ENCODE data around the gene ANKS1A.
"Not testable (repeated sequence)": the region's sequence is repeated elsewhere in the genome, so short reads cannot be mapped to it uniquely, and the experiment has no call there.

ANKS1A gene

GRCh38 chr6:35085359-35086281, 196.6 kb downstream of the ANKS1A start:
- DNase-seq (ENCODE audit: low spot score): peak; percentile 15

DNA sequence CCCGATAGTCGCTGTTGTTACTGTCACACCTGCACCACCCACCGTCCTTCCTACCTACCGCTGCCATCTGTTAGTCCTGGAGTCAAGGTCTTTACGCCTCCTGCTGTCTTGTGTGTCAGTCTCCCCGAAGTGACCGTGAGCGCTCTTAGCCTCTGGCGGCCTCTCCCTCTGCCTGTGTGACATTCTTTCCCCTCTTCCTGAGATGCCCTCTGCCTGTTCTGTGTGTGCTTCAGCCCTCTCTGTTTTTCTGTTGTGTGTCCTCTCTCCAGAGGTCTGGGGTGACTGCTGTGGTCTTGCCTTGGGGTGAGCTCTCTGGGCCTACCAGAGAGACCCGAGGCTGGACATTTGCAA, 197.2 kb downstream of the ANKS1A start:
- DNase-seq (ENCODE audit: low spot score): no peak

DNA sequence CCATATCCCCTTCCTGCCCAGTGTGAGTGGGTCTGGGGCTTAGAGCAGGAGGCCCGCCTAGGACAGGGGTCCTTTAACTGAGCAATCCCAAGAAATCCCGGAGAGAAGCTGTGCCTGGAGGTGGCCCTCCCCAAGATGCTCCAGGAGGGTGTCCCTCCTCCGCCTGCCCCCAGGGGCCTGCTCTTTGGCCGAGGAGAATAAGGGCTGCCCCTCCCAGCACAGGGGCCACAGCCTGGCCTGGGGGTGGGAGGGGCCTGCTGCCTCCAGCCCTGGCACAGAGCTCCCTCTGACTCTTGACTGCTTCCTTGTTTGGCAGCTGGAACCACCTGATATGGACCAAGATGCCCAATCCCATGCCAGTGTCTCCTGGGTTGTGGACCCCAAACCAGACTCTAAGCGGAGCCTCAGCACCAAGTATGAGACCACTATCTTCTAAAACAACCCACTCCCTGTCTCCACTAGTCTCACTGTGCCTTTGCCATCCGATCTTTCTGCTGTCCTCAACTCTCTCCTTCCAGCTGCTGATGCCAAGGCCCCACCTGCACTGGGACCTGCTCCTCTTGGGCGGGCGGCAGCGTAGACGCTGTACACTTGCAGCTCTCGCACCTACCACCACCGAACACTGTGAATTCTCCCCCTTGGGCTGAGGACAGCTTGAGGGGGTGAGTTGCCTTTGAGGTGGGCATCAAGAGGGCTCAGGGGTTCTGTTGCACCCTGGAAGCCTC, 197.7 kb downstream of the ANKS1A start:
- DNase-seq (ENCODE audit: low spot score): no peak

- DNase-seq (ENCODE audit: low spot score): peak; percentile 21
Measured at GRCh38 chr6:35087361-35088280, 198.6 kb downstream of the ANKS1A start.

GRCh38 chr6:35088281-35089215, 199.5 kb downstream of the ANKS1A start:
- peak; percentile 12 for DNase-seq (ENCODE audit: low spot score)

DNA sequence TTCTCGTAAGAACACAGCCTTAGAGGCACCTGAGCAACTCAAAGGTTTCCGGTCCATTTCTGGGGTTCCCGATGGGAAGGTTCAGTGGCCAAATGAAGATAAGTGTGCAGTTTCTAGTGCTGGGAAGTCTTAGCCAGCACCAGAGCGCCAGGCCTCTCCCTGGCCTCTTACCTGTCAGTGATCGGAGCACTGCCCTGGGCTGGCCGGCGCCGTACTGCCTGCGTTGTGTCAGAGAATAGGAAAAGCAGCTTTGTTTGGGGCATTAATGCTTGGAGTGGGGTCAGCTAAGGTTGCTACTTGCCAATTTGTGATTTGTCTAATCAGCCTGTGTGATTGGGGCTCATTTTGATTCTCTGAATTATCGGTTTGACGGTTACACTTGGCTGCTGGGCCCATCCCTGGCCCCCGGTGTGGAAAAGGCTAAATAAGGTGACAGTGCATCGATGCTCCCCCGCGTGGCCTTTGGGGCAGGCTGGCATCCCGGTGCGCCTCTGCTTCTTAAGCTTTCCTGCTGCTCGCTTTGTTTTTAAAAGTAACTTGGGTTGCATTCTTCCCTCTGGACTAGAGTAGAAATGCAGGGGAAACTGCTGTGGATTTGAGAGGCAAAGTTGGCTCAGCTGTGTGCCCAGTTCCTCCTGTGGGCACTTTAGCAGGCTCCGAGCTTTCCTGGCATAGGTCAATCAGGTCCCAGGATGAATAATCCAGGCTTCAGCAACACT, 200.3 kb downstream of the ANKS1A start:
- peak; percentile 22 for DNase-seq (ENCODE audit: low spot score)

- DNase-seq (ENCODE audit: low spot score): peak; percentile 20
Measured at GRCh38 chr6:35089935-35090505, 201.0 kb downstream of the ANKS1A start.

DNA sequence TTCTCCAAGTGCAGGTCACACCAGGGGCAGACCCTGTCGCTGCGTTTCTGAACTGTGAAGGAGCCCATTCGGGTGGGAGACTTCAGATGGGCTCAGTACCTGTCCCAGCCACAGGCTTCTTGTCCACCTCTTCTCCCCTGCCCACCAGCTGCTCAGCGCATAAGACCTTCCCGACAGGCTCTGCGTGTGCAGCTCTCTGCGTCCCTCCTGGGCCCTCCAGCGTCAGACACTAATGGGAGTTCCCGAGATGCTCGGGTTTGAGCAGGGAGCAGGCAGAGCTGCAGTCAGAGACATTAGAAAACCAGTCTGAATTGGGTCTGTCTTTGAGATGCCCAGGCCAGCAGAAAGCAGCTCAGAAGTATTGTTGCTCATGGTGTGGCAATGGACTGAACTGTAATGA, 201.7 kb downstream of the ANKS1A start:
- DNase-seq (ENCODE audit: low spot score): peak; percentile 17

- DNase-seq (ENCODE audit: low spot score): peak; percentile 15
Measured at GRCh38 chr6:35091346-35092083, 202.5 kb downstream of the ANKS1A start.

DNA sequence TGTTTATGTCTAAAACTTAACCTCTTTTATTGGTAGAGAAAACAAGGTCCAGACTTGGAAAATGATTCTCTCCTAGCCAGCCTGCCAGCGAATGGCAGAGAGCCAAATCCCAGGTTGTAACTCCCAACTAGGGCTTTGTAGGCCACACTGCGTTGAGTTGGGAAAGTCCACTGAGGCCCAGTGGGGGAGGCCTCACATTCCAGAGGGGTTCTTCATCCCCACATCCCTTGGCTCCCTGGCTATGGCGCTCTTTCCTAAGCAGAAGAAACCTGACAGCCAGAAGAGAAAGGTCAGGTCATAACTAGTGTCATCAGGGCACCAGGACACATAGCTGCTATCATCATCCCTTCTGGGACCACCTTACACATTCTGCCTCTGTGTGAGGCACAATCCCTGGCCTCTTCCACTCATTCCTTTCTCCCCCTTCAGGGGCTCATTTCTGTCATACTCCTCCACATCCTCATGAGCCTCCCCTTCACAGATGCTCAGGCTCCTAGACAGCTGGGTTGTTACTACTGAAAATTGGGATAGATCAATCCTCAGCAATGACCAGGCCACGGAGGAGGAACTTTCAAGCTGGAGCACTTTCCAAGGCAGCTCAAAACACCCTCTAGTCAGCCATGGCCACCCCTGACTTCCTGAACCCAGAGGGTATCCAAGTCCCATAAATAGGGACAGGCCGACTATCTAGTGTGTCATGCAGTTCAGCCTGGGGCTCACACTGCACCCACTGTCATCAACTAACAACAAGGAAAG, 203.5 kb downstream of the ANKS1A start:
- no peak for DNase-seq (ENCODE audit: low spot score)

DNA sequence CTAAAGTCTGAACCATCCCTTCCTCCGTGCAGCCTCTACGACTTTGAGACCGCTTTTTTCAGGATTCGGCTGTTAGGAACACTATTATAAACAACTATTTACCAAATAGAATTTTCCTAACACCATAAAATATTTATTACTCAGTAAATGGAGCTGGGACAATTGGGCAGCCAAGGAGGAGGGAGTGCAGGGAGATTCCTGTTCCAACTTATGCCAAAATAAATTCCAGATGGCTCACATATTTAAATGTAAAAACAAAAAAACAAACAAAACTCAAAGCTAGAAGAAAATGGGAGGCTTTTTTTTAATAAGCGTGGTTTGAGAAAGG, 204.0 kb downstream of the ANKS1A start:
- DNase-seq (ENCODE audit: low spot score): no peak

DNA sequence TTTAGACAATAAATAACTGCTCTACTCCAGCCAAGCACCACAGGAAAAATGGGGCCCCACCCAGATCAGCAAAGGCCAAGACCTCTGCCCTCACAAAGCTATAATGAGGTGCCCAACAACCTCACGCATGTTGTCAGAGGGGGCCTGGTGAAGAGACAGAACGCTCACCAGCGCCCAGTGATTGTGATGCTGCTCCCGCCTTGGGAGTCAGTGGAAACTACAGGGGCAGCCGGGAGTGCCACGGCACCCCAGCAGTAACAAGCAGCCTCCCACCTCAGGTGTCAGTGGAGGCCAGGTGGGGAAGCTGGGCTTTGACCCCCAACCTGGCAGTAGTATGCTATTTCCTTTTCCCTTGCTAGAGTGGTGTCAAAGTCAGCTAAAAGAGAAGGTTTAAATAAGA, 204.7 kb downstream of the ANKS1A start:
- DNase-seq (ENCODE audit: low spot score): peak; percentile 27

DNA sequence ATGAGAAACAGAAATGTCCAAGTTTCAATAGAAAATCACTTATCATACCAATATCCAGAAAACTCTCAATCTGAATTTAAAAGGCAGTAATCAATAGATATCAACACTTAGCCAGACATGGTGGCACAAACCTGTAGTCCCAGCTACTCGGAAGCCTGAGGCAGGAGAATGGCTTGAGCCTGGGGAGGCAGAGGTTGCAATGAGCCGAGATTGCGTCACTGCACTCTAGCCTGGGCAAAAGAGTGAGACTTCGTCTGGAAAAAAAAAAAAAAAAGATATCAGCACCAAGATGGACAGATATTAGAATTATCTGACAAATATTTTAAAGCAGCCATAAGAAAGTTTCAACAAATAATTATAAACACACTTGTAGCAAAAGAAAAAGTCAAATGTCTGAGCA, 205.1 kb downstream of the ANKS1A start:
- DNase-seq (ENCODE audit: low spot score): no peak

DNA sequence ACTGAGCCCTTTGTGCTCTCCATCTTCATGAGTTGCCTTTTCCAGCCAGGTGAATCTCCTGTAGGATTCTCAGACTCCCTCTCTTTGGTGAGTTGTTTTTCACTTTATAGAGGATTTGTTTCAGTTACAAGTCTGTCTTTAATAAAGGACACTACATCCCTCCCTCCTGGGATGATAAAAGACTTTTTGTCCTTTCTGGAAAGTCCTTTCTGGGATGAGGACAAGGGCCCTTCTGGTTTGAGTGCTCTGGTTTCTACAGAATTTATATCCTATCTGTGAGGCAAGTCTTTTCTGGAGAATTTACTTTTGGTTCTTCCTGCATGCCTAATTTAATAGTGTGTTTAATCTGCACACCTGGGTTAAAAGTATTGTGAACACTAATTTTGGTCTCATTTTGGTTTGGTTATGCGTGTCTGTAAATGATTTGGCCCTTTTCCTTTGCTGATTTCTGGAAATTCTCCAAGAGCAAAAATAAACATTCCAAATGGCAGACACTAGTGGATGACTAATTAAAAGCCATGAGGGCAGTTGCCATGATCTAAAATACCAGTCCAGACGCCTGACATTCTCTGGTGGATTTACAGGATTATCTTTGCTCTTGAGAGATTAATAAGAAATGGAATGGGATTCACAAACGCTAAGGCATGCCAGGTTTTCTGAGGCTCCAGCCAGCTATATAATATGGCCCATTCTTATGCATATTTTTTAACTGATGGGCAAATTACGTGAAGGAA, 207.2 kb downstream of the ANKS1A start:
- DNase-seq (ENCODE audit: low spot score): peak; percentile 66

DNA sequence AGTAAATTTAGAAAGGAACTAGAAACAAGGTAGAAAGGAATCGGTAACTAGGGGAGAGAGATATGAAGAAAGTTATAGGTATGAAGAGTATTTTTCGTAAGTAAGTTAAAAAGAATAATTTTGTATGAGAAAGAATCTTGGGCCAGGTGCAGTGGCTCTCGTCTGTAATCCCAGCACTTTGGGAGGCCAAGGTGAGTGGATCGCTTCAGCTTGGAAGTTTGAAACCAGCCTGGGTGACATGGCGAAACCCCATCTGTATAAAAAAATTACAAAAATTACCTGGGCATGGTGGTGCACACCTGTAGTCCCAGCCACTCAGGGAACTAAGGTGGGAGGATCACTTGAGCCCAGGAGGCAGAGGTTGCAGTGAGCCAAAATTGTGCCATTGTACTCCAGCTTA, 210.1 kb downstream of the ANKS1A start:
- DNase-seq (ENCODE audit: low spot score): no peak

GRCh38 chr6:35105078-35105477, 216.0 kb downstream of the ANKS1A start:
- no peak for DNase-seq (ENCODE audit: low spot score)

DNA sequence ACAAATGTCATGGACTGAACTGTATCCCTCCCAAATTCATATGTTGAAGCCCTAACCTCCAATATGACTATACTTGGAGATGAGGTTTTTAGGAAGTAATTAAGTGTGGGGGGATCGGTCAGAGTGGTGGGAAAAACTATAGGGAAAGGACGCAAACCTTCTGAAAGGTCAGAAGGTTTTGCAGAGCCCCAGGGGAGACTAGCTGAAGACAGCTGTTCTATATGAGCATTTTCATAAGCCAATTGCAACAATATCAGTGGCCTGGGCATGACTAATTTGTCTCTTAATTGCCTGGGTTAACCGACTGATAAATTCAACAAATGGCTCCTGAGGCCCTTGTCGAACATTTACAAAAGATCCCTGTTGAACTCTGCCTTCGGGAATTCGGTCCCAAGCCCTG, 217.0 kb downstream of the ANKS1A start:
- not testable (repeated sequence) for DNase-seq (ENCODE audit: low spot score)

GRCh38 chr6:35107208-35107607, 218.2 kb downstream of the ANKS1A start:
- not testable (repeated sequence) for DNase-seq (ENCODE audit: low spot score)

Measured in D341Med (cell line).